Stimulated activated CD8-positive, alpha-beta memory T cell treated with anti-CD3 and anti-CD28 coated beads, Interleukin-15, amount 100 ng/mL, for 4 hours (primary cell): ENCODE data around the gene MYL7.

Experiments used
- DNase-seq, 2 donors: peaks; one replicate each; pipeline ENCODE4 v3.0.0-alpha.2; 2020; ENCODE audit warnings: low read depth in 2 of 2

The MYL7 gene

GRCh38 chr7:44100458-44101302 lies 40.5 kb downstream of the MYL7 start:
- no peak for DNase-seq

- no peak for DNase-seq
Observed at GRCh38 chr7:44099669-44100068, 41.5 kb downstream of the MYL7 start.

GRCh38 chr7:44098092-44099068 lies 42.8 kb downstream of the MYL7 start:
- no peak for DNase-seq

GRCh38 chr7:44097064-44097932 lies 43.8 kb downstream of the MYL7 start:
- DNase-seq, result no peak

GRCh38 chr7:44096326-44096881 lies 44.7 kb downstream of the MYL7 start:
- DNase-seq, result no peak

- DNase-seq, result no peak
Observed at GRCh38 chr7:44095781-44096180, 45.4 kb downstream of the MYL7 start.

GRCh38 chr7:44094883-44095592 lies 46.1 kb downstream of the MYL7 start:
- no peak for DNase-seq

GRCh38 chr7:44094365-44094764 lies 46.8 kb downstream of the MYL7 start:
- no peak for DNase-seq

- DNase-seq, result no peak
Observed at GRCh38 chr7:44093102-44093641, 48.0 kb downstream of the MYL7 start.
